NOMO-1 (cell line): ENCODE measurements around the gene TRIM67.
"Not testable (repeated sequence)": the region's sequence is repeated elsewhere in the genome, so short reads cannot be mapped to it uniquely, and the experiment has no call there.

ENCODE experiments used
- DNase-seq, 2 experiments: peaks; one replicate each; lab custom pipeline; 2025; ENCODE audit not compliant: unreplicated experiment in 2 of 2; lab: John Stamatoyannopoulos, UW

The TRIM67 gene

GRCh38 chr1:231157311-231157710 lies 4.5 kb upstream of the TRIM67 start:
- no peak for DNase-seq

- DNase-seq = not testable (repeated sequence)
Observed at GRCh38 chr1:231158141-231158540, 3.7 kb upstream of the TRIM67 start.

GRCh38 chr1:231159202-231159962 lies 2.5 kb upstream of the TRIM67 start:
- DNase-seq = no peak

GRCh38 chr1:231159963-231160761 lies 1.7 kb upstream of the TRIM67 start:
- DNase-seq = no peak

- DNase-seq = no peak
Observed at GRCh38 chr1:231160895-231161666, 777 bp upstream of the TRIM67 start.

- DNase-seq = no peak
Observed at GRCh38 chr1:231162297-231162969, 575 bp downstream of the TRIM67 start.

- no peak for DNase-seq
Observed at GRCh38 chr1:231162970-231163829, 1.3 kb downstream of the TRIM67 start.

- no peak for DNase-seq
Observed at GRCh38 chr1:231163830-231164427, 2.1 kb downstream of the TRIM67 start.

GRCh38 chr1:231165371-231165770 lies 3.5 kb downstream of the TRIM67 start:
- no peak for DNase-seq

- no peak for DNase-seq
Observed at GRCh38 chr1:231166398-231166797, 4.5 kb downstream of the TRIM67 start.

GRCh38 chr1:231170875-231171274 lies 9.0 kb downstream of the TRIM67 start:
- DNase-seq = no peak

GRCh38 chr1:231171623-231172197 lies 9.9 kb downstream of the TRIM67 start:
- DNase-seq = no peak

- DNase-seq = no peak
Observed at GRCh38 chr1:231172411-231172810, 10.6 kb downstream of the TRIM67 start.

- DNase-seq = no peak
Observed at GRCh38 chr1:231176421-231176820, 14.6 kb downstream of the TRIM67 start.

GRCh38 chr1:231177226-231177625 lies 15.4 kb downstream of the TRIM67 start:
- no peak for DNase-seq

- no peak for DNase-seq
Observed at GRCh38 chr1:231177936-231178335, 16.1 kb downstream of the TRIM67 start.

GRCh38 chr1:231178970-231179369 lies 17.1 kb downstream of the TRIM67 start:
- DNase-seq = no peak

GRCh38 chr1:231180034-231180433 lies 18.2 kb downstream of the TRIM67 start:
- no peak for DNase-seq

GRCh38 chr1:231181271-231181670 lies 19.4 kb downstream of the TRIM67 start:
- DNase-seq = no peak
